Fibroblast of skin of scalp (primary cell): ENCODE results near the gene CAMTA1.

Experiments used
- DNase-seq: peaks from one replicate; pipeline ENCODE4 v3.0.0-alpha.2; 2013

CAMTA1 gene

GRCh38 chr1:7442036-7442435, 656.8 kb downstream of the CAMTA1 start:
- DNase-seq, result no peak

- no peak for DNase-seq
Measured at GRCh38 chr1:7442918-7443317, 657.7 kb downstream of the CAMTA1 start.

DNA sequence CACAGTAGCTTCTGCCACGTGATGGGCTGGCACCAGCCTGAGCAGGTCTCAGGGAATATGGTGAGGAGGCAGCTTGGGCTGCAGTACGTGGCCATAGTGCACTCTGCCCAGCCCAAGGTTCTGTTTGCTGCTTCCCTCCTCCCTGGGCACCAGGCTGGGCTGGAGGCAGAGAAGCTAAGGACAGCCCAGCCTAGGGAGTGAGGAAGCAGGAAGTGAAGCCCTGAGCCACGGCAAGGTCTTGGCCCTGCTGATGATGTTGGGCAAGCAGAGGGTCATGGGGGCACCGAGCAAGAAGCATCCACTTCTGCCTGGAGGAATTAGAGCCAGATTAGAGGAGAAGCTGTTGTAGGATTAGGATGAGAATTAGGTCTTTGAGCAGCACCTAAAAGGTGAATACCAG, 659.1 kb downstream of the CAMTA1 start:
- no peak for DNase-seq

GRCh38 chr1:7447093-7447492, 661.8 kb downstream of the CAMTA1 start:
- no peak for DNase-seq

DNA sequence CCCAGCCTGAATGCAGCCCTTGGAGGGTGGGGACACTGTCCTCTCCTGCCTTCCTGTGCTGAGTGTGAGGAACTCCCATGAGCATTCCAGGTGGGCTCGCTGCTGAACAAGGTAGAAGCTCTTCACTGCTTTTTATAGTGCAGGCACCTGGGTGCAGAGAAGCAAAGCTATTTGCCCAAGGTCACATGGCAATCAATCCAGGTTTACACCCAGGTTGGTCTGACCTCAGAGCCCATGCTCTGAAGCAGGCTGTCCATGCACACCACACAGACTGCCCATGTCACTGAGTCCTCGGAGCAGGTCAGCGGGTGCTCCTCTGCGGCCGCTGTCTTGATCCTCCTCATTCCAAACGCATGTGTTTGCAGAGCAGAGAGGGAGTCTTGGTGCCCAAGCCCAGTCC, 662.5 kb downstream of the CAMTA1 start:
- DNase-seq, result no peak

GRCh38 chr1:7448986-7449385, 663.7 kb downstream of the CAMTA1 start:
- DNase-seq, result no peak

DNA sequence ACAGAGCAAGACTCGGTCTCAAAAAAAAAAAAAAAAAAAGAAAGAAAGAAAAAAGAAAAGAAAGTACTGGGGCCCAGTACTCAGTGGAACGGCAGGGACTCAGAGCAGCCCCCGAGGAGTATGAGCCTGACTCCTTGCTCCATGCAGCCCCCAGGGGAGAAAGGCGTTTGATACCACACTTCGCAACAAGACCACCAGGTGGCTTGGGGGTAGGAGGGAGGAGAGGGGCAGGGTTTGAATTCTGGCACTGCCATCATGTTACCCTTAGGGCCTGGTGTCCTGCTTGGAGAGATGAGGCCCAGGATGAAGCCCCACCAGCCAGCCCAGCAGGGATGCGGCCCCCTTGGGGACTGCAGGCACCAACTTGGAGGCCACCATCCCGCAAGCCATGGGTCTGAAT, 664.5 kb downstream of the CAMTA1 start:
- no peak for DNase-seq

- no peak for DNase-seq
Measured at GRCh38 chr1:7450838-7451237, 665.6 kb downstream of the CAMTA1 start.

DNA sequence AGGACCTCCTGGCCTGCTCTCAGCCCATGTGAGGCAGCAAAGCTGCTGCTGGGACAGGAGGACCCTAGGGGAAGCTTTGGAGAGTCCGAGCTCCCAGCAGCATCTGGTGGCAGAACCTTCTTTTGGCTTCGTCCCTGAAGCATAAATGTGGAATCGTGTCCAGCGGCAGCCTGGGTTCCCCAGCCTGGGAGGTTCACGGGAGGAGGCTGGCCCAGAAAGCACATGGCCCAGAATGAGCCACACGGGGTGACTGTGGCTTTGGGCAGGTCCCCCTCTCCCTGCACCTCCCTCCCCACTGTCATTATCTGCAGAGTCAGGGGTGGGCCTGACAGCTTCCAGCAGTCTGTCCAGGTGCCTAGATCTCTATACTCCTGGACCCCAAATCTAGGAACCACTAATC, 667.8 kb downstream of the CAMTA1 start:
- no peak for DNase-seq

DNA sequence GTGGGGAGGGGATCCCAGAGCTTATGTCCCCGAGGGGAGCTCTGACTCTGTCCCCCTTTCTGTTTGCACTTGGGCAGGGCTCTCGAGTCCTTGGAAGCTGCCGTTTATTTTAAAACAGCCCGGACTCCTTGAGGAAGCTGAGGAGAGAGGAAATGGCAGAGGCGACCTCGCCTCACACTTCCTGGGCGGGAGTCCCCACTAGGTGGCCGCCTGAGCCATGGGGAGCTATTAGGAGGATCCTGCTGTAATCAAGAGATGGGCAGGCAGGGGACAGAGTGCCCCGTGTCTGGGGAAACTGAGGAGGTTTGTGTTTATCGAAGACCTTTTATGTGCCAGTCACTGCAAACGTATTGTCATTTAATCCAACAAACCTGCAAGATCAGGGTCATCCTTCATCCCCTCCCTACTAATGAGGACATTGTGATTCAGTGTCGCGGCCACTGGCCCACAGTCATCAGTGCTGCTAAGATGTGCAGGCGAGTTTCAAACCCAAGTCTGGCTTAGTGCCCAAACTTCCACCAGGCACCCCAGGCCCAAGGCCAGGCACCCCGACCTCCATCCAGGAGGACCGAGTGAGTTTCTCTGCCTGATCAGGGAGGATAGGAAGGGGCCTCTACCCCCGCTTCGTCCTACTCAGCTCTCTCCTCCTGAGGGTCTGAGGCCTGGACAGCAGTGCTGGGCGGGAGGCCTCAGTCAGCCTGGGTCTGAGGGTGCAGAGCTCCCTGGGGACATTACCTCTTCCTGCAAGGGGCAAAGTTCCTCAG, 669.0 kb downstream of the CAMTA1 start:
- peak; percentile 50 for DNase-seq

- no peak for DNase-seq
Measured at GRCh38 chr1:7454895-7455784, 669.9 kb downstream of the CAMTA1 start.

GRCh38 chr1:7455796-7456721, 670.8 kb downstream of the CAMTA1 start:
- no peak for DNase-seq

DNA sequence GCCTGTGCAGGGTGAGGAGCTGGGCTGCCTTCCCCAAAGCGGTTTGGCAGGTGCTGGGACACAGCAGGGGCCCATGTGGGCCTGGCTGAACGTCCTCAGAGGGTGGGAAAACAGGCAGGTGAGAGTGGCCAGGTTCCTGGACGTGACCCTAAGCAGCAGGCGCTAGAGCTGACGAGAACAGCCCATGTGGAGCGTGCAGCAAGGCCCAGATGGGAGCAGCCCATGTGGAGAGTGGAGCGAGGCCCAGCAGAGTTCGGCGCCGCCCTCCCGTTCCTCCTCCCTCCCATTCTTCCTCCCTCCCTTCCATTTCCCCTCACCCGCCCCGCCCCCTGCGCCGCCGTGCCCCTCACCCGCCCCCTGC, 671.4 kb downstream of the CAMTA1 start:
- DNase-seq, result no peak

DNA sequence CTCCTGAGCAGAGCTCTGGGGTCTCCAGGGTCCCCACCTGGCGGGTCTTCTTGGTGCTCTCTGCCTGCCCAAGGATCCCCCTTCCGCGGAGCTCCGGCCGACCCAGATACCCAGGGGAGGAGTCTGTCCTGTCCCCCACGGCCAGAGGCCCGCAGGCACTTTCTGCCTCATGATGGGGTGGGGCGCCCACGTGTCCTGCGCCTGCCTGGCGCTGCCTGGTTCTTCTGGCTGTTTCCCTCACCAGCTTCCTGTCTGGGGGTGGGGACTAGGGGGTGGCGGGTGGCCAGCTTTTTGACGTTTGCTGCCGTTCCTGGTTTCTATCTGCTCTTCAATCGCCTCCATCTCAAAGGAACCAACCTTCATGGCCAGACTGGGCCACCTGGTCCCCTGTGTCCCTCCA, 672.6 kb downstream of the CAMTA1 start:
- DNase-seq, result no peak

DNA sequence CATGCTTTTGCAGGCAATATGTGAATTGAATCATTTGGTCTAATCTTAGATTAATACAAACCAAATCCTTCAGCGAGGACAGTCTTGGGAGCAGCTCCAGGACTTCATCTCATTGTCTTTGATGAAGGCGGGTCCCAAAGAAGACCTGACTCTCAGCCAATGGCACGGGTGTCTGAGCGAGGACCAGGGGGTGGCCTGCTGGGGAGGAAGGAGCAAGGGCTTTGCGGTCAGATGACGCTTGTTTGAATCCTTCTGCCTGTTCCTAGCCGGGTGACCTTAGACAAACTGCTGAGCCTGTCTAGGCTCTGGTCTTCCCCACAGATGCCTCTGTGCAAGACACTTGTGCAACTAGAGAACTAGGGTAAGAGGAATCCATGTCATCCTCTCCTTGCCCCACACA, 673.7 kb downstream of the CAMTA1 start:
- no peak for DNase-seq

GRCh38 chr1:7459914-7460313, 674.7 kb downstream of the CAMTA1 start:
- no peak for DNase-seq

DNA sequence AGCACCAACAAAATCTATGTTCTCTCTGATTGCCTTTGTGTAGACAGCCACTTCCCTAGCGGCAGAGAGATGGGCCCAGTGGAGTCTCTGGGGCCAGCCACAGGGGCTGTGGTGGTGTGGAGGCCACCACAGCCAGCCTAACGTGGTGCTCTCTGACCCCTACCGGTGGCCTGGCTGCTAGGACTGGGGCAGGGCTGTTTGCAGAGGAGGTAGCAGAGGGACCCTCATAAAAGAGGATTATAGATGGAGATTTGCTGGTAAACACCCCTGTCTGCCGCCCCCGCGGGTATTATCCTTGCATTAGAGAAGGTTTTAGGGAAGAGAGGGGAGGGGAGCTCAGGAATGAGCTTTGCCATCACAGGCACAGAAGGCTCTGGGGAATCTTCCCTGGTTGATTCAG, 675.6 kb downstream of the CAMTA1 start:
- no peak for DNase-seq

GRCh38 chr1:7462617-7463016, 677.4 kb downstream of the CAMTA1 start:
- DNase-seq, result no peak

DNA sequence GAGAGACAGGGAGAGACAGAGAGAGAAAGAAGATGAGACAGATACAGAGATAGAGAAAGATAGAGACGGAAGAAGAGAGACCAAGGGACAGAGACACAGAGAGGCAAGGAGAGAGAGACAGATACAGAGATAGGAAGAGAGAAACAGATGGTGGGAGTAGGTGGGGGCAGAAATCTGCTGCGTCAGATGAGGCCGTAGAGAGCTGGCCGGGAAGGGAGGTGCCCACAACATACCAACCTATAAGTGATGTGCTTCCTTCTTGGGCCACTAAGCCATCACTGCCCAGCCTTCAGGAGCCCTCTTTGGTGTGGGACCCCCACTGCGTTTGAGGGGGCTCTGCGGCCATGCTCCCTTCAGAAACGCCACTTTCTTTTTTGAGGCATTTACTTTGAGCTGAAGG, 678.3 kb downstream of the CAMTA1 start:
- no peak for DNase-seq

- no peak for DNase-seq
Measured at GRCh38 chr1:7464736-7465135, 679.5 kb downstream of the CAMTA1 start.

DNA sequence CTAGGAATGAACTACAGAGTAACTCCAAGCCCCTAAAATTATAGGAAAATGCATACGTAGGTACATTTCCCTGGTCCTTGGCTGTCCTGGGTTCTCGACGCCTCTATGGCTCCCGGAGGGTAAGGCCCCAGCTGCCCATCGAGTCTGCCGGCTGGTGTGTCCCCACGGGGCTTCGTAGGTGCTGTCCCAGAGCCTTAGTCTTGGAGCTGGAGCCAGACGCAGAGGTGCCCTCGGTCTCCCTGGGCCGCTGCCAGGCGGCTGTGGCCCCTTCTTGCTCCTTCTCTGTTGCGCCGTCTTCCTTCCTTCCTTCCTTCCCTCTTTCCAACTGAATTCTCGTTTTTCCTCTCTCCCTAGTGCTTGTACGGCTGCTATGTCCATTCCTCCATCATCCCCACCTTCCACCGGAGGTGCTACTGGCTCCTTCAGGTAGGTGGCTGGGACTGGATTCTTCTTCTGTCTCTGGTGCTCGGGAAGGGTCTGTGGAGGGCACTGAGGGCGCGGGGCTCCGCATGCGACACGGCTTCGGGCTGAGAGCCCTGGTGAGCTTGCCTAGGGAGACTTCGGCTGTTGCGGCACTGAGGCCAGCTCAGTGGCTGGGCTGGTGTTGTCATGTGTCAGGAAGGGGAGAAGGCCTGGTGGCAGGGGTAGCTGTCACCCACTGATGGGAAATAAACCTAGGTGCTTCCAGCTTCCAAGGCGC, 682.4 kb downstream of the CAMTA1 start:
- DNase-seq, result no peak

DNA sequence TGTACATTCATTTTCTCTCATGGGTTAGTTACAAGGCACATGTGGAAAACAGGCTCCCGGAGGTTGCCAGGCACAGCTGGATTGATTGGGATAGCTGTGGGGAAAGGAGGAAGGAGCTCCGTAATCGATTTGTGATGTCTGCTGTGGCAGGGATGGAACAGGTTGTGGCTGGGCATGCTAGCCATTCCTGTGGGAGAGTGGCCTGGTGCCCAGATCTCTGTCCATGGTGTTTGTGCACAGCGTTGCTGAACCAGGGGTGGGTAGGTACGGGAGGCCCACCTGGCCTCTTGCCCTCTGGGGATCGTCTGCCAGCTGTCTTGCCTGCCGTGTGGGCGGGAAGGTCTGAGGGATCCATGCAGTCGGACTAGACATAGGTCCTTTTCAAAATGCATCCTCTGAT, 683.0 kb downstream of the CAMTA1 start:
- peak; percentile 37 for DNase-seq
